ENCODE results near the gene FER1L5.

The FER1L5 gene

DNA sequence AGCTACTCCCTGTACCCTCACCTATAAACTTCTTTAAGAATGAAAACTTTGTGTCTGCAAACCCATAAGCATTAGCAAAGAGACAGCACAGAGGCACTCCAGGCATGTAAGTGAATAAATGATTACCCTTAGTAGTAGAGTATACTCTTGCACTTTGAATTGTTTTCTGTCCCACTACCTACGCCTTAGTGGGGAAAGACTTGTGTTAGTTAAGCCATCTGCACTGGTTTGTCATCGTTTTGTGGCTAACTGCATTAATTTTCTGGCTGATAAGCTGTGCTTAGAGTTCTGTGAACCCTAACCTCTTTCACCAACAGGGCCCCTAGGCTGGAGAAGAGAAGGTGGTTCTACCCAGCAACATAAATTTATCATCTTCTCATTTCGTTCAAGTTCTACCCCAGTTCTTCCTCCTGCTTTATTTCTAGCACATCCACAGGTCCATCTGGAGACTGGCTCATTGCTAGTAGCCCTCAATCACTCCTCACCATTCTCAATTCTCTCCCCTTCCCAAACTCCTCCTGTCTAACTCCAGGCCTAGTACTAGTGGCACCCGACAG is 96.6 kb downstream of the FER1L5 start:
- DNase-seq (ENCODE audit: low read depth), result no peak
- TF ChIP-seq, protein P1, sequence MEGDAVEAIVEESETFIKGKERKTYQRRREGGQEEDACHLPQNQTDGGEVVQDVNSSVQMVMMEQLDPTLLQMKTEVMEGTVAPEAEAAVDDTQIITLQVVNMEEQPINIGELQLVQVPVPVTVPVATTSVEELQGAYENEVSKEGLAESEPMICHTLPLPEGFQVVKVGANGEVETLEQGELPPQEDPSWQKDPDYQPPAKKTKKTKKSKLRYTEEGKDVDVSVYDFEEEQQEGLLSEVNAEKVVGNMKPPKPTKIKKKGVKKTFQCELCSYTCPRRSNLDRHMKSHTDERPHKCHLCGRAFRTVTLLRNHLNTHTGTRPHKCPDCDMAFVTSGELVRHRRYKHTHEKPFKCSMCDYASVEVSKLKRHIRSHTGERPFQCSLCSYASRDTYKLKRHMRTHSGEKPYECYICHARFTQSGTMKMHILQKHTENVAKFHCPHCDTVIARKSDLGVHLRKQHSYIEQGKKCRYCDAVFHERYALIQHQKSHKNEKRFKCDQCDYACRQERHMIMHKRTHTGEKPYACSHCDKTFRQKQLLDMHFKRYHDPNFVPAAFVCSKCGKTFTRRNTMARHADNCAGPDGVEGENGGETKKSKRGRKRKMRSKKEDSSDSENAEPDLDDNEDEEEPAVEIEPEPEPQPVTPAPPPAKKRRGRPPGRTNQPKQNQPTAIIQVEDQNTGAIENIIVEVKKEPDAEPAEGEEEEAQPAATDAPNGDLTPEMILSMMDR (IDR thresholded peaks at IDR 0.05; ENCODE audit: insufficient read depth, low read depth, low read length, missing control alignments), result no peak
- H3K4me3 ChIP-seq (ENCODE audit: low read length), result peak overlapping the region; percentile 73

DNA sequence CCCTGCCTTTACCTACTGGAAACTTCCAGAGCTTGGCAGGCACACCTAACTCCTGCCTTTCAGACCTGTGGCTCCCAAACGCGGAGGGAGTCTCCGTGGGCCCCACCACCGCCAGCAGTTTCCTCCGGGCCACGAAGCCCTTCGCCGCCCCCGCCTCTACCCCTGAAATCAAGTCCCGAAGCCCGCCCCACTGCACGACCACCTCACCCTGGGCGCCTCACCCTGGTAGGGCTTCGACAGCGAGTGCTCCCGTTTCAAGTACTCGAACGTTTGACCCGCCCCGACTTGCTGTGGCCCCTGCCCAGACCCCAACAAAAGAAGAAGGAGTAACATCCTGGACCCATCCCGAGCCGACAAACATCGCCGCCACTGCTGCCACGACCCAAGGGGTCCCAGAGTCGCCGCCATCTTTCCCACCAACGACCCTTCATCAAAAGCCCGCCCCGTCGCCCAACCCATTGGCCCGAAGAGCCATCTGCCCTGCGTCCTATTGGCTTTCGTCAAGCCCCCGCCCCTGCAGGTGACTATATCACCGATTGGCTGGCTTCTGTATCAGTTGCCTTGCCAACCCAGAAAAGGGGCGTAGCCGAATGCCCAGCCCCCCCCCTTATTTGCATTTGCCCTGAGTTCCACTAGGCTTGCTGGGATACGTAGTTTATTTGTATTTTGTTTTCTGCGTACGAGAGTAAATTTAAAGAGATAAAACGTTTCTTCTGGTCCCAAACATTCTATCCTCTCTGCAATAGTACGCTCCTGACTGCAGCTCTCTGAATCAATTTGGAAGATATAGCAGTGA is 97.3 kb downstream of the FER1L5 start, which contains the start of gene LMAN2L:
TSS of gene LMAN2L (minus strand) at position 432 of the 796 bp plus-strand sequence. CDS start at position 408, 24 bp downstream.
- TF ChIP-seq, protein P1 (IDR thresholded peaks at IDR 0.05; ENCODE audit: insufficient read depth, low read depth, low read length, missing control alignments), result no peak
- DNase-seq (ENCODE audit: low read depth), result peak; percentile 98
- H3K4me3 ChIP-seq (ENCODE audit: low read length), result peak within 1 kb of the TSS; percentile 73

DNA sequence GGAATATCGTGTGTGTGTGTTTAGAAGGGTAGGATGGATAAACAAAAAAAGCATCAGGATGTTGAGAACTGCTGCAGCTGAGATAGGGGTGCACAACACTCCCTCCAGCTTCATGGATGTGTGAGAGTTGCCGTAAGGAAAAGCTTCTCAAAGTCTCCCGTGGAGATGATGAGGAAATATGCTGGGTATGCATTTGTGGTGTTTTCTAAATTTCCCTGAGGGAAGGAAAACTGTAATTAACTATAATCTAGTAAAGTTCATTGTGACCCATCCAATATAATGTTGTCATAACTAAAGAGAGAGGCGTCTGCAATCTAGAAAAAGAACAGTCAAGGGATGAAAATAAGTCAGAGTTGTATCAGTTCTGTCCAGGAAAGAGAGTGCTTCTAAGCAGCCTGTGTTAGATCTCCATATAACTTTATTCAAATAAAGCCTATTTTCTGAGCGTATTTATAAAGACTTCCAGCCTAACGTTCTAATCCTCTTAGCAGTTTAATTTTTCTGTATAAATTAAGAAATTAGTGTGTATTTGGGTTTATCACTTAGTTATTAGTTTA is 104.6 kb downstream of the FER1L5 start:
- TF ChIP-seq, protein P1 (IDR thresholded peaks at IDR 0.05; ENCODE audit: insufficient read depth, low read depth, low read length, missing control alignments), result no peak
- no peak for DNase-seq (ENCODE audit: low read depth)
- no peak overlapping the region for H3K4me3 ChIP-seq (ENCODE audit: low read length)

DNA sequence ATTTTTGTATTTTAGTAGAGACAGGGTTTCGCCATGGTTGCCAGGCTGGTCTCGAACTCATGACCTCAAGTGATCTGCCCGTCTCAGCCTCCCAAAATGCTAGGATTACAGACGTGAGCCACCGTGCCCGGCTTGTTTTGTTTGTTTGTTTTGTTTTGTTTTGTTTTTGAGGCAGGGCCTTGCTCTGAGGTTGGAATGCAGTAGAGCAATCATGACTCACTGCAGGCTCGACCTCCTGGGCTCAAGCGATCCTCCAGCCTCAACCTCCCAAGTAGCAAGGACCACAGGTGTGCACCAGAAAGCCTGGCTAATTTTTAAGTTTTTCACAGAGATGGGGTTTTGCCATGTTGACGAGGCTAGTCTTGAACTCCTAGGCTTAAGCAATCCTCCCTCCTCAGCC is 109.2 kb downstream of the FER1L5 start:
- TF ChIP-seq, protein P1 (IDR thresholded peaks at IDR 0.05; ENCODE audit: insufficient read depth, low read depth, low read length, missing control alignments), result no peak
- DNase-seq (ENCODE audit: low read depth), result no peak
- no peak overlapping the region for H3K4me3 ChIP-seq (ENCODE audit: low read length)

DNA sequence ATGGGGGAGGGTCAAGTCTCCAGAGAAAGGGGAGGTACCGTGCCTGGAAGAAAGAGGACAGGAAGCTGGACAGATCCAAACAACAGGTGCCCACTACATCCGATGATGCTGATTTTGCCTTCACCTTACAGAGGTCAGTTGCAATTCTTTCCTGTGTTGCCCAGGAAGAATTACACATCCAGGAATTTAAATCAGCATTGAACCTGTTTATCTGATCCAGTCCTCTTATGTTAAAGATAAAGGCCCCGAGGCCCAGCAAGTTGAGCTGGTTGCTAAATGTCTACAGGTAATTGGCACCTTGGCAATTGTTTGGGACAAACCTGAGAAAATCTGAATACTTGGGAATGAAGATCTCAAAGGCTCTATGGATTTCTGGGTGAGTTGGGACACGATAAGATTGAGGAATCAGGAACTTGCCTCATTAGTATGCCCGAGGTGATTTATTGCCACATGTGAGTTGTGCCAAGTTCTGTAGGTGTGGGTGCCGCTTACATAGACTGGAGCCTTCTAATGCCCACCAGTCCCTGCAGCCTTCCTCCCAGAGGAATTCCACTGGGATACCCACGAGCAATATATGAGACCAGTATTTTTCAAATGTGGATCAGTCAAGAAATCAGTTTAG is 111.2 kb downstream of the FER1L5 start:
- no peak overlapping the region for H3K4me3 ChIP-seq (ENCODE audit: low read length)
- TF ChIP-seq, protein P1 (IDR thresholded peaks at IDR 0.05; ENCODE audit: insufficient read depth, low read depth, low read length, missing control alignments), result no peak
- peak; percentile 72 for DNase-seq (ENCODE audit: low read depth)

DNA sequence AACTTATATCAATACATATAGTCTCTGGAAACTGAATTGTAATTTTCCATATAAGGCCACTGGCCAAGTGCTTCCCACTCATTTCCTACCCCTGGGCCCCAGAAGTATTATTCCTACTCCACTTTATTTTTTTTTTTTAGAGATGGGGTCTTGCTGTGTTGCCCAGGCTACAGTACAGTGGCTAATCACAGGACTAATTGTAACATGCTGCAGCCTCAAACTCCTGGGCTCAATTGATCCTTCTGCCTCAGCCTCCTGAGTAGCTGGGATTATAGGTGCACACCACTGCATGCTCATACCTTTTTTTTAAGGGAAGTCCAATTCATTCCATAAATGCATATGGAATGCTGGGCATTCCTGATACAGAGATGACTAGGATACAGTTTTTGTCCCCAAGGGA is 111.8 kb downstream of the FER1L5 start:
- H3K4me3 ChIP-seq (ENCODE audit: low read length), result no peak overlapping the region
- TF ChIP-seq, protein P1 (IDR thresholded peaks at IDR 0.05; ENCODE audit: insufficient read depth, low read depth, low read length, missing control alignments), result no peak
- no peak for DNase-seq (ENCODE audit: low read depth)

All from epithelial cell of esophagus (primary cell).